ENCODE results near the gene CYTL1.

GRCh38 chr4:5027346-5027745 is 8.1 kb upstream of the CYTL1 start:
- no peak for TF ChIP-seq CTCF (IDR thresholded peaks at IDR 0.05; ENCODE audit: insufficient read depth, low read length)
- no peak for TF ChIP-seq POLR2AphosphoS5 (IDR thresholded peaks at IDR 0.05; ENCODE audit: low read depth)
- no peak for TF ChIP-seq GABPA (IDR thresholded peaks at IDR 0.05; ENCODE audit: low read depth)
- TF ChIP-seq SPI1 (IDR thresholded peaks at IDR 0.05; ENCODE audit: borderline replicate concordance, low read depth), result no peak
- no peak for TF ChIP-seq REST (IDR thresholded peaks at IDR 0.05; ENCODE audit: insufficient replicate concordance, low read depth)

All from HL-60 (cell line).